ENCODE measurements around the gene JPH2. TPM values are rescaled to one million over a fixed set of nuclear protein-coding genes. Genes with fewer than 3 reads are reported as not detected.

JPH2 gene
- total RNA-seq (11.4 TPM), polyA plus RNA-seq (ENCODE audit: insufficient read depth, low read depth, low replicate concordance) (2.5 TPM)
- long read RNA-seq, donor 1 = 0 reads
- long read RNA-seq, donor 2 = 0 reads
- long read RNA-seq, donor 3 = 0 reads
- long read RNA-seq, donor 4 = 0 reads
- long read RNA-seq, donor 5 = 0 reads
- long read RNA-seq, donor 6 = 0 reads
- long read RNA-seq, donor 7, full-length matches to known transcripts = 5 of 19 reads
- long read RNA-seq, donor 7, partial matches to known transcripts = 5 of 19 reads
- long read RNA-seq, donor 7, other reads (novel, unspliced or antisense) = 9 of 19 reads
- long read RNA-seq, donor 8 = 0 reads
- long read RNA-seq, donor 9 = 0 reads
- long read RNA-seq, donor 10, partial matches to known transcripts = 0 of 1 reads
- long read RNA-seq, donor 10, other reads (novel, unspliced or antisense) = 0 of 1 reads

DNA sequence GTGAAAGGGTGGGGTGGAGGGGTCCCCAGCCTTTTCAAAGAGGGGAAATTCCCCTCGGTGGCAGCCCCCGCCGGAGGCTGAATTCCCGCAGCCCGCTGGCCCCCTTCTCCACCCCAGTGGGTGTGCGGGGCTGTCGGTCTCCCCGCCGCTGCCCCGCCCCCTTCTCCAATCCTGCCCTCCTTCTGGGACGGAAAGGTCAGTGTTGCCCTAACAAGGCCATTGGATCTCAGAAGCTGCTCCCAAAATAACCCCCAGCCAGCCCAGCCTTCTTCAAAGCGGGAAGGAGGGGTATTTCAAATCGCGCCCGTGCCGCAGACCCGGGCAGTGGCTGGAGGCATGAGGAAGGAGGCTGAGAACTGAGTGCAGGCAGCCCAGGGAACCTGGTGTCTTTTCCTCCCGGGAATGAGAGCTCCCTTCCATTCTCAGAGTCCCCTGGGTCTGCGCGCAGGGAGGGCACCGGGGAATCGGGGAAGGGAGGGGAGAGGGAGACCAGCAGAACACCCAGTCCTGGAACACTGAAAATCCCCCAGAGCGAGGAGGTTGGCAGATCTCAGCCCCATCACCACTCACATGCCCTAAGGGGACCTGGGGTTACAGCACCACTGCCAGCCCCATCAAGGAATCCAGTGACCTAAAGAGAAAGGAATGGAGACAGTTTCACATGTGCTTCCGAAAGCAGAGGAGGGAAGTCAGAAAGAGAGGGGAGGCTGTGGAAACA, at the start of gene JPH2:
JPH2 (minus strand) TSS at position 135 of the 718 bp plus-strand sequence. CDS start 483 bp downstream, outside the sequence.
- Histone ChIP-seq H3K9me3 (ENCODE audit: control insufficient read depth in 2 of 3, insufficient read depth in 1 of 3, low read length in 3 of 3) (no peaks in the 10 kb centered on the region), H3K4me3 (ENCODE audit: low read length in 3 of 3) (peak within 1 kb of the TSS; percentile 40 to 63 (median 56)), H3K27ac (ENCODE audit: low read depth in 2 of 2, low read length in 2 of 2) (peak within 1 kb of the TSS; percentile 10 to 52), H3K9ac (ENCODE audit: low read length in 3 of 3) (peak within 1 kb of the TSS in 1 of 3 donors; percentile 38), H3K36me3 (ENCODE audit: control insufficient read depth in 2 of 3, insufficient read depth in 3 of 3, low read length in 3 of 3) (no peaks in the 10 kb centered on the region), H3K27me3 (ENCODE audit: control insufficient read depth, insufficient read depth, low read length) (no peaks in the 10 kb centered on the region), H3K4me1 (ENCODE audit: control insufficient read depth in 2 of 3, insufficient read depth in 2 of 3, low read depth in 1 of 3, low read length in 3 of 3) (peaks cover 0 to 10% (median 0%) of the 10 kb centered on the region in 3 donors)
- intact Hi-C loops (cut with DNase I) = no loop called here
- no peak for FAIRE-seq
- peak in 4 of 5 donors; percentile 44 to 64 (median 51) for DNase-seq
- TF ChIP-seq, protein P1, sequence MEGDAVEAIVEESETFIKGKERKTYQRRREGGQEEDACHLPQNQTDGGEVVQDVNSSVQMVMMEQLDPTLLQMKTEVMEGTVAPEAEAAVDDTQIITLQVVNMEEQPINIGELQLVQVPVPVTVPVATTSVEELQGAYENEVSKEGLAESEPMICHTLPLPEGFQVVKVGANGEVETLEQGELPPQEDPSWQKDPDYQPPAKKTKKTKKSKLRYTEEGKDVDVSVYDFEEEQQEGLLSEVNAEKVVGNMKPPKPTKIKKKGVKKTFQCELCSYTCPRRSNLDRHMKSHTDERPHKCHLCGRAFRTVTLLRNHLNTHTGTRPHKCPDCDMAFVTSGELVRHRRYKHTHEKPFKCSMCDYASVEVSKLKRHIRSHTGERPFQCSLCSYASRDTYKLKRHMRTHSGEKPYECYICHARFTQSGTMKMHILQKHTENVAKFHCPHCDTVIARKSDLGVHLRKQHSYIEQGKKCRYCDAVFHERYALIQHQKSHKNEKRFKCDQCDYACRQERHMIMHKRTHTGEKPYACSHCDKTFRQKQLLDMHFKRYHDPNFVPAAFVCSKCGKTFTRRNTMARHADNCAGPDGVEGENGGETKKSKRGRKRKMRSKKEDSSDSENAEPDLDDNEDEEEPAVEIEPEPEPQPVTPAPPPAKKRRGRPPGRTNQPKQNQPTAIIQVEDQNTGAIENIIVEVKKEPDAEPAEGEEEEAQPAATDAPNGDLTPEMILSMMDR (IDR thresholded peaks at IDR 0.05; ENCODE audit: borderline replicate concordance, extremely low read depth, insufficient read depth) = no peak

DNA sequence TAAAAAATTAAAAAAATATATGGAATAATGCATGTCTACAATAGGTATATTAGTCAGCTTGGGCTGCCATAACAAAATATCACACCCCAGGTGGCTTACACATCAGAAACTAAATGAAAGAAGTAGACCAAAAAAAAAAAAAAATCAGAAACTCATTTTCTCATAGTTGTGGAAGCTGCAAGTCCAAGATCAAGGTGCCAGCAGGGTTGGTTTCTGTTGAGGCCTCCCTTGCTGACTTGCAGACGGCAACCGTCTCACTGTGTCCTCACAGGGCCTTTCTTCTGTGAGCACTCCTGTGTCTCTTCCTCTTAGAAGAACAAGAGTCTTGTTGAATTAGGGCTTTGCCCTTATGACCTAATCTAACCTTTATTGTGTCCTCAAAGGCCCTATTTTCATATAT, 48.7 kb upstream of the JPH2 start:
- TF ChIP-seq, protein P1 (IDR thresholded peaks at IDR 0.05; ENCODE audit: borderline replicate concordance, extremely low read depth, insufficient read depth) = no peak
- no peak overlapping the region for H3K9ac ChIP-seq (ENCODE audit: low read length in 3 of 3)
- no peak for FAIRE-seq

DNA sequence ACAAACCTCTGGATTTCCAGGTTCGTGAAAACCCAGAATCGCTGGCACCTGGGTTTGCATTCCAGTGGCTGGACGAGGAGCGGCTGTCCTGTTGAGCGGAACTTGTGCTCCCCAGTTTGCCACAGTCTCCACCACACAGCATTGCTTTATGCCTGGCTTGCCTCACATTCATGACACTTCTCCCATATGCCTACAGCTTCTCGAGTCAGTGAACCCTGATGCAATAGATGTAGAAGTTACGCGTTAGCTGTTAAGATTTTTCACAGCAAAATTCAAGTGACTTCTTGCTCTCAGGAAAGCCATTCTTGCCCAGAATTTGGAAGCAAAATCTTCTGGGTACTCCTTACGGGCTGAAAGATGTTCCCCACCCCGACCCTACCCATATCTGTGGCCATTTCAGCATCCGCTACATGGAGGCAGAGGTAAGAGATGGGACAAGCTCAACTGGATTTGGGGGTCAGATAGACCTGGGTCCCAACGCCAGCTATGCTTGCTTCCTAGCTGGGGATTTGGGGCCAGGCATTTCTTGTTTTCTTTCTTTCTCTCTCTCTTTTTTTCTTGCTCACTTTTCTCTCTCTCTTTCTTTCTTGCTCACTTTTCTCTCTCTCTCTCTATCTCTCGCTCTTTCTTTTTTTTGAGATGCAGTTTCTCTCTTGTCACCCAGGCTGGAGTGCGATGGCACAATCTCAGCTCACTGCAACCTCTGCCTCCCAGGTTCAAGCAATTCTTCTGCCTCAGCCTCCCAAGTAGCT, 47.8 kb upstream of the JPH2 start:
- Histone ChIP-seq H3K9ac (ENCODE audit: low read length in 3 of 3) (no peak overlapping the region), H3K27ac (ENCODE audit: low read depth in 2 of 2, low read length in 2 of 2) (no peak overlapping the region), H3K4me3 (ENCODE audit: low read length in 3 of 3) (no peak overlapping the region), H3K27me3 (ENCODE audit: control insufficient read depth, insufficient read depth, low read length) (no peaks in the 10 kb centered on the region), H3K4me1 (ENCODE audit: control insufficient read depth in 2 of 3, insufficient read depth in 2 of 3, low read depth in 1 of 3, low read length in 3 of 3) (no peaks in the 10 kb centered on the region), H3K9me3 (ENCODE audit: control insufficient read depth in 2 of 3, insufficient read depth in 1 of 3, low read length in 3 of 3) (no peaks in the 10 kb centered on the region), H3K36me3 (ENCODE audit: control insufficient read depth in 2 of 3, insufficient read depth in 3 of 3, low read length in 3 of 3) (no peaks in the 10 kb centered on the region)
- intact Hi-C loops (cut with DNase I) = no loop called here
- TF ChIP-seq, protein P1 (IDR thresholded peaks at IDR 0.05; ENCODE audit: borderline replicate concordance, extremely low read depth, insufficient read depth) = no peak
- DNase-seq (no peak), FAIRE-seq (no peak)

More for the DNA sequence above, 48.7 kb upstream of the JPH2 start:
- Histone ChIP-seq H3K27me3 (ENCODE audit: control insufficient read depth, insufficient read depth, low read length) (no peaks in the 10 kb centered on the region), H3K36me3 (ENCODE audit: control insufficient read depth in 2 of 3, insufficient read depth in 3 of 3, low read length in 3 of 3) (no peaks in the 10 kb centered on the region), H3K27ac (ENCODE audit: low read depth in 2 of 2, low read length in 2 of 2) (no peak overlapping the region), H3K4me3 (ENCODE audit: low read length in 3 of 3) (no peak overlapping the region), H3K9me3 (ENCODE audit: control insufficient read depth in 2 of 3, insufficient read depth in 1 of 3, low read length in 3 of 3) (no peaks in the 10 kb centered on the region), H3K4me1 (ENCODE audit: control insufficient read depth in 2 of 3, insufficient read depth in 2 of 3, low read depth in 1 of 3, low read length in 3 of 3) (no peaks in the 10 kb centered on the region)
- intact Hi-C loops (cut with DNase I) = no loop called here
- DNase-seq = no peak

All from kidney (tissue), 22 donors.